IPS DF 4.7 (cell line): ENCODE results near the gene DLG2.
"Not testable (repeated sequence)": the region's sequence is repeated elsewhere in the genome, so short reads cannot be mapped to it uniquely, and the experiment has no call there.

ENCODE experiments used
- DNase-seq: peaks from one replicate; pipeline ENCODE4 v3.0.0-alpha.2; 2013; ENCODE audit warnings: low spot score; ENCODE audit errors: extremely low read depth

Gene DLG2

DNA sequence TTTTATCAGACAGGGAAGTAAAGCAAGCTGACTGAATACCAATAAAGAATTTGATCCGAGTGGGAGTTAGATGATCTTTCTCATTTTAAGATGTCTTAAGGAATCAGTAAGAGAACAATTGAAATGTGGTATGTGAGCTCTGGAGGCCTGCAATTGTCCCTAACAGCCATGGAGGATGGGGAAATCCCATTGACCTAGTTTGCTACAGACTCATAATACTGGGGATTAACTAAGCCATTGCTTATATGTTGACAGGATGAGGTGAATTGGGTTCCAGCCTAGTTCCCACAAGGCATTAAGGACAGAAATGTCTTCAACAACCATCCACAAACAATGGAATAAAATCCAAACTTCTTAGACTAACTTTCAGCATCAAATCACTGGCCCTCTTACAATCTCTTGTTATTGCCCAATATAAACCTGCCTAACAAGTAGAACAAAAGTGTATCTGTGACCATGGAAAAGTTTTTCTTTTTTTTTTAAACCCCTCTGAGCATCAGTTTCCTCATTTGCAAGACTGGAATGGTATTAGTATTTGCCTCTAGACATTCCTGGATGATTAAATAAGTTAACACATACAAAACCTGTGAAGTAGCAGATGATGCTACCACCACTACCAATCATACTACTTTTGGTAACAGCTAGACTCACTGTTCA, 773.2 kb downstream of the DLG2 start:
- no peak for DNase-seq

DNA sequence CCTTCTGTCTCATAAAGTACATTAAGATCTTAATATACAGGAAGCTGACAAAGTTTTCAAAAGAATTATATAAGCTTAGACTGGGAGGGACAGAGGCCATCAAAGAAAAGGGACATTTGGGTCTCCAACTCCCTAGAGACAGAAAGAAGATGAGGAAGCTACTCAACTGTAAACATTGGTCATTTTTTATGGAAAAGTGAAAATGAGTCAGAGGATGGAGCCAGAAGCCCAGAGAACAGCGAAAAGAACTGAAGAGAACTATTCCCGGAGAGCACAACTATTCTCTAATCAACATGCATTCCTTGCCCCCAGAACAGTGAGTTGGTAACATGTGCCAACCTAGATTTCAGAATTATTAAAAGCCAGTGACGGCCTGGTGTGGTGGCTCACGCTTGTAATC, 779.3 kb downstream of the DLG2 start:
- no peak for DNase-seq

DNA sequence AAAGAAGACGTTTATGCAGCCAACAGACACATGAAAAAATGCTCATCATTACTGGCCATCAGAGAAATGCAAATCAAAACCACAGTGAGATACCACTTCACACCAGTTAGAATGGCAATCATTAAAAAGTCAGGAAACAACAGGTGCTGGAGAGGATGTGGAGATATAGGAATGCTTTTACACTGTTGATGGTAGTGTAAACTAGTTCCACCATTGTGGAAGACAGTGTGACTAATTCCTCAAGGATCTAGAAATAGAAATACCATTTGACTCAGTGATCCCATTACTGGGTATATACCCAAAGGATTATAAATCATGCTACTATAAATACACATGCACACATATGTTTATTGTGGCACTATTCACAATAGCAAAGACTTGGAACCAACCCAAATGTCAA, 786.9 kb downstream of the DLG2 start:
- DNase-seq, result not testable (repeated sequence)

DNA sequence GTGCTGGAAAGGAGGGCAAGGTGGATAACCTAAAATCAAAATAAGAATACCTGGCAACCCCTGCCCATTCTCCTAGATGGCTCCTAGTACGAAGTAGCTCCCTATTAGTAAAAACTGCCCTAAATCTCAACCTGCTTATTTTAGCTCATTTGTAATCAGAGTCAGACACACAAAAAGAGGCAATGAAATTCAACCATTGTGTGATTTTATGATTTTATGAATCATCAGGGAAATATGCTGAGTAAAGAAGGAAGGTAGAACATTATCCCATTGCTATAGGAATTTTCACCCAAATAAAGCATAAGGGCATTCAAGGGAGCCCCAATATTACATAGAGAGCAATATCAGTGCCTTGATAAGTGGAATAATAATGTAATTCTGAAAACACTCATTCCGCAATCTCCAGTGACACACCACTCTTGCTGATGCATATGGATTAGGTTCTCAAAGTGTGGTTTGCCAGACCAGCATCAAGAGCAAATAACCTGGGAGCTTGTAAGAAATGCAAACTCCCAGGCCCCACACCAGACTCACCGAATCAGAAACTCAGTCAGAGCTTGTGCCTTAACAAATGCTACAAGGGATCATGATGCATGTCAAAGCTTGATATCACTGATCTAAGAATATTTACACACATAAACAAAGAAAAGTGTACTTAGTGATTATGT, 789.6 kb downstream of the DLG2 start:
- no peak for DNase-seq

DNA sequence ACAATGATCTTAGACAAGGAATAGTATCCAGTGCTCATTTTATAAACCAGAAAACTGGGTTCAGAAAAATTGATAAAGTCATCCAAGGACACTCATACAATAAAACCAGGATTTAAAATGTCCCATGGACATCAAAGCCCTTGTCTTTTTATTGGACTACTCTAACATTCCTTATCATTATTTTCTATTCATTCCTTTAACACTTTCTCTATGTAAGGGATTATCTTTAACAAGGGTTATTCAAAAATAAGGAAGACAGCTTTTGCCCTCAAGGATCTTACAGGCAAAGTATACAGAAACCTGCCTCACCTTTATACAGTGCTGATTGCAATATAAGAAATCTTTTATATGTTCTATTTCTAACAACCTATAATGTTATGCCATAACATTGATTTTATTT, 790.8 kb downstream of the DLG2 start:
- DNase-seq, result no peak

DNA sequence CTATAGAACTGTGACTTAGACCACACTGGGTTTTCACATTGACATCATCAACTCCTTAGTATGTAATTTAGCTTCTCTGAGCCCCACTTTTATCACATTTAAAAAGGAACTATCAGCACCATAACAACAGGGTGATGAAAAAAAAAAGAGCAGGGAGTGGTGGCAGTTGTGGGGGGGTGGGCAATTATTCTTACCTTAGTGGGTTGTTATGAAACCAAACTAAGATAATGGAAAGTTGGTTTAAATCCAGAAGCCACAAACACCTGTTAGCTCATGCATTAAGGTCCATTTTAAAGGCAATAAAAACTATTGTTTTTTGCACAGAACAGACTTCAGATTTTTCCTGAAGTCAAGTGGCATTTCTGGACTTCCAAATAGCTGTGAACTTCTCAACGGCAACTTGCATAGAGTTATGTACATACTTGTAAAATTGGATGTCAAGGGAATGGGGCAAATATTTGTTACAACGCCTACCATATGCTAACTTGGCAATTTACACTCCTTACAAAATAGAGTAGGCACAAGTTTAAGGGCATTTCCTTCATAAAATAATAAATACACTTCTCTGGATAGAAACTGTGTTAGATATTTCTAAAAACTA, 793.6 kb downstream of the DLG2 start:
- DNase-seq, result no peak

DNA sequence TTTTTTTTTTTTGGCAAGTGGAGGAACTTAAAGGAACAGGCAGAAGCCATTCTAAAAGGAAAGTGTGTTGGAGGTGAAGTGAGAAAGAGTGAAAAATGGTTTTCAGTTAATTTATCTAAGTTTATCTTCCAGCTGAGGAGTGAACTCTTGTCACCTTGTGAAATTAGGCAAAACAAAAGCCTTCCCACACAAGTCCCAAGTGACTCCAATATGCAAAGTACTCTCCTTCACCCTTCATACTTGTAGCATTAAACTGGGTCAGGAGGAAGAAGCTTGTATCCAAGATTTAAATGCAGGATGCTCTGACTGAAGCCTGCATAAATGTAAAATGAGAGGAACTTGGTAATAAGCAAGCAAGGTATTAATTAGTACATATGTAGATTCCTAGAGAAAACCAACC, 796.8 kb downstream of the DLG2 start:
- no peak for DNase-seq

DNA sequence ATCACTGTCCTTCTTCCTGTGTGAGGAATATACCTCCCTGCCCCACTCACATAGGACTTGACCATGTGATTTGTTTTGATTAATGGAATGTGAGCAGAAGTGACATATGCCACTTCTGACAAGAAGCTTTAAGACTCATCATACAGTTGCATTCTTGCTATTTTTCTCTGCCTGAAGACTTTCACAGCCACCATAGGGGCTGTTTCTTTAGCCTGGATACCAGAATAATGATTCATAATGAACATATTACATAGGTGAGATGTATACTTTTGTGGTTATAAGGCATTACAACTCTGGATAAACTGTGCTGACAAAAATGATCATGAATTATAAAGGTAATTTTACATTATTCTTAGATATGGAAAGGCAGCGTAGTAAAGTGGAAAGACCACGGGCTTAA, 798.0 kb downstream of the DLG2 start:
- no peak for DNase-seq

DNA sequence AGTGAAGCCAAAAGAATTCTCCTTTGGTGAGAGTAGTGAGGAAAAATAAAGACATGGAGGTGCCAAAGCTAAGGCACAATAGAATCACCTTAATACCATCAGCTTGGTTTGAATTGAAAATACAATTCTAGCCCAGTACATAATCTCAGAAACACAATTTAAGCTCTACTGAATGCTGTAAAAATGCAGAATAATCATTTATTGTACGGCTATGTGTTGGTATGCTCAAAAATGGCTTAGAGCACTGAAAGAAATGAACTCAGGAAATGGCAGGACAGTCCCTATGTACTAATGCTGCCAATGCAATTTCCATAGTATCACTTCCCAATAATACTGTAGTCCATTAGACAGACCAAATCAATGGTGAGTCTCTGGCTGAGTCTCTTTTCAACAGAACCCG, 798.5 kb downstream of the DLG2 start:
- DNase-seq, result no peak

DNA sequence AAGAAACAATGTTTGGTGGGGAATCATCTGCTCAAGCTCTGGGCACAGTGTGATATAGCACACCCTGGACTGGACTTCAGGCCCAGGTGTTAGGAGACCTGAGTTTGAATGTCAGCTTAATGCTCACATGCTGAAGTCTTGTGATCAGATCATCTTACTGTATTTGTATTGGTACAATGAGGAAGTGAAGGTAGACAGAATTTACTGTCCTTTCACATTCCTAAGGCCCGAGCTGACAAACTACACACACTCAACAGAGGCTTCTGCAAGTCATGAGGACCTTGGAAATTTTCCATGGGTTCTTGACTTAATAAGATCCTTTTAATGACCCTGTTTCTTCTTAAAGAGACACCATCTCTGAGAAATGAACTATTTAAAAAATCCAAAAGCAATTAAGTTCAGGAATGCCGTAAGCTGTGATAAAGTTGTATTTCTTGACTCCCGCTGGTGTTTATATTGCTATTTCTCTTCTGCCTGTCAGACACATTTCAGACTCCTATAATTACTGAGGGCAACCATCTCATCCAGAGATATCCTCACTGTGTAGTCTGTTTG, 802.0 kb downstream of the DLG2 start:
- no peak for DNase-seq

DNA sequence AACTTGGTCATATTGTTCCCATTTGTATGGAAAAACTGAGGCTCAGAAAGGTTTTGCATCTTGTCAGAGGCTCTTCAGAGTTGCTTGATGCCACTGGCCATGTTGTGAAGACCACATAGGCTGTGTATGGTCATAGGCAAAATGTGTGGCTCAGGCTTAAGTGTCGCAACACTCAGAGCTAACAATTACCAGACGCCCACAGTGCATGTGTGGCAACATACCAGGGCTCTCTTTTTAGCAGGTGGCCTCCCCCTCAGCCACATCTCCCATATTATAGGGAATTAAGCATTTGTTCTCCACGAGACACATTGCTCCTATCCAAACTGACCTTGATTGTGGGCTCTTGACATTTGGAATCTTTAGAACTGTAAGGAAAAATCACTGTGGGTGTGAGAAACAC, 802.5 kb downstream of the DLG2 start:
- DNase-seq, result no peak

DNA sequence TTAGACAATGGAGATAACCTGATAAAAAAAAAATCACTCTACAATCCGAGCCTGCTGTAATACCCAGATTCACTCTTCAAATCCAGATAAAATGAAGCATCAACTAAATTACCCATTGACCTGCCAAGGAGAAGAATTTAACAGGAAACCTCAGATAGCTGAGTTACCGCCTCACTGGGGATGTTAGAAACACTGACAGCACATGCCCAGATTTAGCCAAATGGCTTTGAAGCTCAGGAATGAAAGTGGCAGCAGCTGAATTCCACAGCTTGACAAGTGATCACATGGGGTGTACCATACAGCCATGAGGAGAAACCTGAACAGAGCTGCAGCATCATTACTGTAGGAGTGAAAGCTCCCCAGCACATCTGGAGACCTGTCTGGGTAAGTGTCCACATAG, 807.6 kb downstream of the DLG2 start:
- DNase-seq, result no peak

DNA sequence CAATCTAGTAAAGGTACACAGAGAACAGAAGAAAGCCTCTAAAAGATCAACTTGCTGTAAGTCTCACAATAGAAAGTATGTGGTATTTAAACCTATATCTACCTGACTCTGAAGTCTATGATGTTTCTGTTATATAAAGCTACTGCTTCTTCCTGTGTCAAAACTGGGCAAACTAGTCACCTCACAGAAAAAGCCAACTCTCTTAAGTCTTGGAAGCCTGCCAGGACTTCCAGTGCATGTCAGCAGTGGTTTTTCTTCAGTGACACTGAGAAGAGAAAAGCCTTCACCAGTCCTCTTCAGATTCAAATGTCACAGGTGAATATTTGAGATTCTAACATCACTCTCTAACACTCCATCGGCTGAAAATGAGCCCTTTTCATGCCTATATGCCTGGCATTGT, 808.0 kb downstream of the DLG2 start:
- no peak for DNase-seq

DNA sequence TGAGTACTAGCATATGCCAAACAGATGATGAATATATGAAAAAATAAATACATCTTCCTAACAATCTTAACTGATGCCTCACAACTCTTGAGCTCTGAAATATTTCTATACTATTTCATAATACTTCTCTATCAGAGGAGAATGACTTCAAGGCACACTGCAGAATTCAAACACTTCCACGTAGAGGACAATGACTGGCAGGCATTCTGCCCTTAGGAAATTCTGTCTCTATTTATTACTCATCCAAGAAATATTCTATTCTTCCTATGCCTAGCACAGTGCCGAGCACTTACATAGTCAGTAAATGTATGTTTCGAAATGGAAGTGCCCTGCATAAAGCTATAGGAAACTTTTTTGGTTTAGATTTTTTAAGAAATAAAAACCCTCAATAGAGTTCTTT, 809.1 kb downstream of the DLG2 start:
- no peak for DNase-seq

DNA sequence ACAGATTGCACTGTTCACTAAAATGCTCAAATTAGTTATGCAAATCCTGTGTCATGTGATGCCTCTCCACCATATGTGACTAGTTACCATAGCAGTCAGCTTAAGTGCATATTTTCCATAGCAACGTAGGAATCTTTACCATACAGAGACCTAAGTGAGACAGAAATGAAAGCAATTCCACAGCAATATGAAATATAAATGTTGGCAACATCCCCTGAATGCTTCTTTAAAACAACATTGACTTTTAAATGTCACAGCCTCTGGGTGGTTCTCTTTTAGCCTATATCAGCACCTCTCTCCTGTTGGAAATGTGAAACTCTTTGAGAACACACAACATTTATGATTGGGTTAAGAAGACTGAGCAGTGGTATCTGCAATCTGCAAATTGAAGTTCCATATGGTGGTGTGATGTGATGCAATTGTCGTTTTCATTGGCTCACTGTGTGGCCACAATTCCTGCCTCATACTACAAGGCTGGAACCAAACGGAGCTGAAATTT, 814.6 kb downstream of the DLG2 start:
- no peak for DNase-seq

DNA sequence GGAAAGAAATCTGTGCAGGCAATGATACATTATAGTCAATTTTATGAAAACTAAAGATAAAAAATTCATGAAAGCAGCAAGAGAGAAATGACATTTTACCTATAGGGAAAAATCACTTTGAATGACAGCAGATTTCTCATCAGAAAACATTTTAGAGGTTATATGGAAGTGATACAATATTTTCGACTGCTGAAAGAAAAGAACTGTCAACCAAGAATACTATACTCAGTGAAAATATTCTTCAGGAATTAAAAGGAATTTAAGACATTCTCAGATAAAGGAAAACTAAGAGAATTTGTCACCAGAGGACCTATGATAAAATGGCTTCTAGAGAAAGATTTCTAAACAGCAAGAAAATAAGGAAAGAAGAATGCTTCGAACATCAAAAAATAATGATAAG, 820.8 kb downstream of the DLG2 start:
- DNase-seq, result no peak

DNA sequence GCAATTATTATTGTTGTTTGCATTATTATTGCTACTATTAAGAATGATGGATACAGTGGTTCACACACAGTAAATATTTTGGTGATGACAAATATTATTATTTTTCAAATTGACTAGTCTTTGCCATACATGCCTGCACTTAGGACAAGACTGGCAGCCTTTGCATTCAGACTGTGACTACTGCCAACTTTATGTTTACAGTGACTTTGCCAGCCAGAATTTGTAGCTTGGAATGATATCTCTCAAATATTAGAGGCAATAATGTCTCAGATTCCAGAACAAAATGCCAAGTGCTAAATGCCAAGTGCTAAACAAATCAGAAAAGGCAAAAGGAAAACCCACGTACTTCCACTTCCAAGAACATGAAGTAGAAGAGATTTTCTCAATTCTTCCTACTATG, 823.1 kb downstream of the DLG2 start:
- DNase-seq, result no peak

DNA sequence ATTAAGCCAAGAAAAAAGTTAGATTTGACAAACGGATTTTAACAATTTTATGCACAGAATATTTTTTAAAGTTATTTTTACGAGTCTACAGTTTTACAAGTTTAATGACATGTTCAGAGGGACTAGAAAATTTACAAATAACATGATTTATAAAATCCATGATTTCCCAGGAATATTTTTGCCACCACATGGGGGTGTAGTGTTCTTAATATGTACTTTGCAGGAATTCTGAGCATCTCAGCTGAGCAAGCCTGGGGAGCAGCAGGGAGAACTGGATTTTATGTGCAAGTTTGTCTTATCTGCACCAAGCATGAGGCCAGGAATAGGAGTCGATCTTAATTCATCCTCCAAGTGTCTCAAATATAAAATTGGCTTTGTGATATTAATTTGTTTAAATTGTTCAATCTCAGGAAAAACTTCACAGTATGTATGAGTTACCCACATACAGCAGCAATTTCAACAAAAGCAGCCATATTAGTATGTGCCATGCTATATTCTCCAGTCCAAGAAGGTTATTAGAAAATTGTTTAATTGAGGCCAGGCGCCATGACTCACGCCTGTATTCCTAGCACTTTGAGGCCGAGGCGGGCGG, 826.3 kb downstream of the DLG2 start:
- DNase-seq, result no peak

DNA sequence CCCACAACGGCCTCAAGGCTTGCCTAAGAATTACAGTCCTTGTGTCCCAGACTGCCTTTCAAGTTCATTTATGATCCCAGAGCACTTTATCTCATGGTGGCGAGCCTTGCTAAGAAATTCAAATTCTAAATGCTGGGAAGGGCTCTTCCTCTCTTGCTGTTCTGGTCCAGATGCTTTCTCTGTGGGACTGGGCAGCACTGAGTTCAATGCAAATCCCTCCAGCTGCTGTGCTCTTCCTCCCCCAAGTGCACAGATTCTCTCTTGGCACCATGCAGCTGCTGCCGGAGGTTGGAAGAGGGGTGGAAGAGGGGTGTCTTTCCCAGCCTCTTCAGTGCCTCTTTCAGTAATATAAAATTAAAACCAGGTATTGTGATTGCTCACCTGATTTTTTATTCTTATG, 828.0 kb downstream of the DLG2 start:
- DNase-seq, result no peak

DNA sequence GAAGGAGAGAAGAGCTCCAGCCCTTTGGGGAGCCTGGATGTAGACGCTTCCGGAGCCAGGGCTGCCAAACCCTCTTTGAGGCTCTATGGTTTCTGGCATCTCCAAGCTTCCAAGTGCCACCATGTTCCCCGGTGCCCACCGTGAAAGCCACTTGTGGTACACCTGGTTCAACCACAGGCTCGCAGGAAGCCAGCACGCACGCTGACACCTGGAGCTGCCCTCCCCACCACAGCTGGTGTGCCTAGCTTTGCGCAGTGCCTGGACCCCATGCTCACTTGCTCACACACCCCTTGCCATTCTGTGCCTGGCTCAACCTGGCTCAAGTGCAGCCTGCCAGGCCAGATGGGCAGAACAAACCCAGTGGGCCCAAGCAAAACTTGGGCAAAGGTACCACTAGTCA, 831.4 kb downstream of the DLG2 start:
- no peak for DNase-seq

DNA sequence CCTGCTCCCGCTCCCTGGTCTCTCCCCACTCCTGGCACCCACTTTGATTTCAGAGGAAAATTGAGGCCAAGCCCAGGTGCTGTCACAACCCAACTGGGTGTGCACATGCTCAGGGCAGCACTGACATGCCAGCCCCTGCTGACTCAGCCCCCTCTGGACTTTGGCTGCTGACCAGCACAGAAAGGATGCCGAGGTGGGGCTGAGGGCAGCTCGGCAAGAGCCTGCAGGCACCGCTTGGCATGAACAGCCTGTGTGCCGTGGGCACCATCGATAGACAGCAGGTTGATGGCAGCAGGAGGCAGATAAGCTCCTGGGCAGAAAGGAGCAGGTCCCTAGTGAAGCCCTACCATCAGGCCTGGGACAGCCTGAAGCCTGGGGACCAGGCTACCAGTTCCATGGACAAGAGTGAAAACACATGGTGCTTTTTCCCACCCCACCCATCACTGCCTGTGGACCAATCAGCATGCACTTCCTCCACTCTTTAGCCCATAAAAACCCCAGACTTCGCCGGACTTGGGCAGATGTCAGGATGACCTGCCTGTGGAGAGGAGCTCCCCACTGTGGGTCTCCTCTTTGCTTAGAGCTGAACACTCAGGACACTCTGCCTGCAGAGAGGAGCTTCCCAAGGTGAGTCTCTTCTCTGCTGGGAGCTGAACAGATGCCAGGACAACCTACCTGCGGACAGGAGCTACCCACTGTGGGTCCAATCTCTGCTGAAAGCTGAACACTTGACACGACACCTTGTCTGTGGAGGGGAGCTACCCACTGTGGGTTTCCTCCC, 832.3 kb downstream of the DLG2 start:
- DNase-seq, result no peak
